ENCODE measurements around the gene TOP1.

GRCh38 chr20:41040855-41041254 lies 12.2 kb downstream of the TOP1 start:
- TF ChIP-seq, protein P1, sequence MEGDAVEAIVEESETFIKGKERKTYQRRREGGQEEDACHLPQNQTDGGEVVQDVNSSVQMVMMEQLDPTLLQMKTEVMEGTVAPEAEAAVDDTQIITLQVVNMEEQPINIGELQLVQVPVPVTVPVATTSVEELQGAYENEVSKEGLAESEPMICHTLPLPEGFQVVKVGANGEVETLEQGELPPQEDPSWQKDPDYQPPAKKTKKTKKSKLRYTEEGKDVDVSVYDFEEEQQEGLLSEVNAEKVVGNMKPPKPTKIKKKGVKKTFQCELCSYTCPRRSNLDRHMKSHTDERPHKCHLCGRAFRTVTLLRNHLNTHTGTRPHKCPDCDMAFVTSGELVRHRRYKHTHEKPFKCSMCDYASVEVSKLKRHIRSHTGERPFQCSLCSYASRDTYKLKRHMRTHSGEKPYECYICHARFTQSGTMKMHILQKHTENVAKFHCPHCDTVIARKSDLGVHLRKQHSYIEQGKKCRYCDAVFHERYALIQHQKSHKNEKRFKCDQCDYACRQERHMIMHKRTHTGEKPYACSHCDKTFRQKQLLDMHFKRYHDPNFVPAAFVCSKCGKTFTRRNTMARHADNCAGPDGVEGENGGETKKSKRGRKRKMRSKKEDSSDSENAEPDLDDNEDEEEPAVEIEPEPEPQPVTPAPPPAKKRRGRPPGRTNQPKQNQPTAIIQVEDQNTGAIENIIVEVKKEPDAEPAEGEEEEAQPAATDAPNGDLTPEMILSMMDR (IDR thresholded peaks at IDR 0.05; ENCODE audit: low read depth, low read length, poor library complexity, severe bottlenecking), result no peak
- TF ChIP-seq EZH2phosphoT487 (IDR thresholded peaks at IDR 0.05; ENCODE audit: borderline replicate concordance, low read length), result no peak
